Fibroblast of skin of right biceps (primary cell): ENCODE data around the gene OR51E2.

Source experiments
- DNase-seq: peaks from one replicate; pipeline ENCODE4 v3.0.0-alpha.2; 2013

The OR51E2 gene

DNA sequence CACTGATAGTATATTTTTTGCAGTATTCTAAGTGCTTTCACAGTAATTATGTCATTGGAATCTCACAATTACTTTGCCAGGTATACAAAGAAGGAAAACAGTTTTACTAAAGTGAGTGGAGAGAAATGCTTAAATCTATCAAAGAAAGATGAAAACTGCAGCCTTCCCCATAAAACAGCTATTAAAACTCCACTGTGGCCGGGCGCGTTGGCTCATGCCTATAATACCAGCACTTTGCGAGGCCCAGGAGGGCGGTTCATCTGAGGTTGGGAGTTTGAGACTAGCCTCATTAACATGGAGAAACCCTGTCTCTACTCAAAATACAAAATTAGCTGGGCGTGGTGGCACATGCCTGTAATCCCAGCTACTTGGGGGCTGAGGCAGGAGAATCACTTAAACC lies 34.8 kb downstream of the OR51E2 start:
- no peak for DNase-seq

GRCh38 chr11:4658629-4659445 lies 38.8 kb downstream of the OR51E2 start:
- no peak for DNase-seq

DNA sequence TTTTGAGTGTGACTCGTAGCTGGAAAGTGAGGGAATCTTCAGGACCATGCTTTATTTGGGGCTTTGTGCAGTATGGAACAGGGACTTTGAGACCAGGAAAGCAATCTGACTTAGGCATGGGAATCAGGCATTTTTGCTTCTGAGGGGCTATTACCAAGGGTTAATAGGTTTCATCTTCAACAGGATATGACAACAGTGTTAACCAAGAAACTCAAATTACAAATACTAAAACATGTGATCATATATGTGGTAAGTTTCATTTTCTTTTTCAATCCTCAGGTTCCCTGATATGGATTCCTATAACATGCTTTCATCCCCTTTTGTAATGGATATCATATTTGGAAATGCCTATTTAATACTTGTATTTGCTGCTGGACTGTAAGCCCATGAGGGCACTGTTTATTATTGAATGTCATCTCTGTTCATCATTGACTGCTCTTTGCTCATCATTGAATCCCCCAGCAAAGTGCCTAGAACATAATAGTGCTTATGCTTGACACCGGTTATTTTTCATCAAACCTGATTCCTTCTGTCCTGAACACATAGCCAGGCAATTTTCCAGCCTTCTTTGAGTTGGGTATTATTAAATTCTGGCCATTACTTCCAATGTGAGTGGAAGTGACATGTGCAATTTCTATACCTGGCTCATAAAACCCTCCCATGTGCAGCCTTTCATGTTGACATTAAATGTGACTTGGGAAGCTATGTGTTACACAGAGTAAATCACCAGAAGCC lies 42.9 kb downstream of the OR51E2 start:
- no peak for DNase-seq

GRCh38 chr11:4647766-4648165 lies 49.9 kb downstream of the OR51E2 start:
- DNase-seq, result no peak

- DNase-seq, result no peak
Measured at GRCh38 chr11:4645974-4646373, 51.7 kb downstream of the OR51E2 start.

- DNase-seq, result no peak
Measured at GRCh38 chr11:4644233-4644632, 53.4 kb downstream of the OR51E2 start.

DNA sequence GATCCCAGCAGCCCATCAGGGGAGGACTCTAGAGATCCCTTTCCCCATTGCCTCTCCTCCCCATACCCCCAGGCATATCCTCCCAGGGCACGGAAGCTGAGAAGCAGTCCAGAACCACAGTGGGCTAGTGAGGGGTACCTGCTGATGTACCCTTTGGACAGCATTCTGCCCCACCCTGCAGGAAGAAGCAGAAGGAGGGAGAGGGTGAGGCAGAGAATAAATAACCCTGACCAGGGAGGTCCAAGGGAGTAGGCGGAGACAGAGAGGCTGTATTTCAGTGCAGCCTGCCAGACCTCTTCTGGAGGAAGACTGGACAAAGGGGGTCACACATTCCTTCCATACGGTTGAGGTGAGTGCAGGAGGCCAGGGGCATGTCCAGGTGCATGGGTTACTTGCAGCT lies 54.0 kb downstream of the OR51E2 start, which contains the start of gene OR51E1:
Gene OR51E1 (plus strand): TSS at position 301 of the 400 bp plus-strand sequence. CDS start 8,545 bp downstream, outside the sequence.
- no peak for DNase-seq

DNA sequence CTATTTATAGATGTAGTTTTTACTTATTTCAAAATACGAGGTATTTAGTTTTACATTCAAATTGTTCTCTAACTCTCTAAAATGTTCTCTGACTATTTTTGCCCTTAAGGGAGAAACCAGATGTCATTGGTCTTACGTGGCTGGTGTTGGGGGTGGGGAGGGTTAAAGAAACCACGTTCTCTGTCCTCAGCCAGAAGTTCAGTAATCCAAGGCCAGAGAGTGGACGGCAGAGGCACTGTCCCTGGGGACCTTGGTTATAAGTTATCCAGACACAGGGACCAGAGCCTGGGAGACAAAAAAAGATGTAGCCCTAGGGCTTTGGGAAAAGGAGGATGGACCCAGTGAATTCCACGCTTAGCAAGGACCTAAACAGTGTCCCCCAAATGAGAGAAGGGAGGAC lies 54.6 kb downstream of the OR51E2 start:
- DNase-seq, result no peak

GRCh38 chr11:4642043-4642442 lies 55.6 kb downstream of the OR51E2 start:
- no peak for DNase-seq

- DNase-seq, result no peak
Measured at GRCh38 chr11:4641501-4641900, 56.2 kb downstream of the OR51E2 start.

- no peak for DNase-seq
Measured at GRCh38 chr11:4639931-4640330, 57.7 kb downstream of the OR51E2 start.

DNA sequence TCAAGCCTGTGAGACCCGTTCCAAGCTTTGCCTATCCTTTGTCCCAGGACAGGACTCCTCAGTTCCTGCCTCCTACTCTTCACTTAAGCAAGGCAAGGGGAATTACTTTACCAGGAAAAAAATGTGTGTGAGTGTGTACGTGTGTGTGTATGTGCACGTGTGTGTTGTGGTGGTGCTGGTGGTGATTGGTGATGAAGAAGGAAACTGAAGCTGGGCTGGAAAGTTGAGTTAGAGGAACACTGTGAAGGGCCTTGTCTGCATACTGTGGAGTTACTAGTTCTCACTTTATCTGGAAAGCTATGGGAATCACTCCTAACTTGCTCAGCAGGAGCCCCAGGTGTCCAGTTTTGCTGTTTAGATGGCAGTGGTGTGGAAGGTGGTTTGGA lies 60.0 kb downstream of the OR51E2 start:
- DNase-seq, result no peak

DNA sequence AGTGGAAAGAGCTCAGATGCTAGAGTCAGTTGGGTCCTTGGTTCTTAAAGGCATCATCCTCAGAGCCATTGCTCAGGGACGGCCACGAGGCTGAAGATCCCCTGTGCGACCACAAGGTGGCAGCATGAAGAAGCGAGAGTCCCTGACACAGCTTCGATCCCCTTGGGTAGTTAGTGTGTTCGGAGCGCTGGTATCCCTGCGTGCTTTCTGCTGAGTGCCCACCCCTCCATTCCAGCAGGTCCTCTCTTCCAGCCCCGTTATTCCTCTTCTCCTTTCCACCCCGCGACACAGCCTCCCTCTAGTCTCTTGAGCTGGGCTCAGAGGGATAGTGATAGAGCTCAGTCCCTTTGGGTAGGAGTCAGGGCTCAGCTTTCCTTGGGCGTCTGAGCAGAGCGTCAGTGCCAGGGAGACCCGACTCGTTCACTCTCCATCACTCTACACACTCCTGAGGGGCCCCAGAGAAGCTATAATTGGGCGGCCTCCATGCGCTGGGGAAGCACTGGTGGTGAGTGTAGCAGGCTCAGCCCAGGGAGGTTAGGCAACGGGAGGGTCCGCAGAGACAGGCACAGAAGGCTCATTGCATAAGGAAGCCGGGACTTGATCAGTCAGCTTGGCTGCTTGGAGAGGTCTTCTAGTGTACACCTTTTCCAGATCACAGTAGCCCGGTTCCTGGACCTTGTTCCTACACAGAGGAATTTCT lies 60.5 kb downstream of the OR51E2 start, which contains the start of gene OR51D1:
Gene OR51D1 (plus strand): TSS at position 516 of the 700 bp plus-strand sequence. CDS start 2,314 bp downstream, outside the sequence.
- DNase-seq, result peak; percentile 63

GRCh38 chr11:4636136-4636535 lies 61.5 kb downstream of the OR51E2 start:
- no peak for DNase-seq
